GM18499 (cell line): ENCODE results near the gene TXNRD1.
"Not testable (repeated sequence)": the region's sequence is repeated elsewhere in the genome, so short reads cannot be mapped to it uniquely, and the experiment has no call there.

Experiments used
- ATAC-seq: cut with Tn5 transposase; IDR thresholded peaks from one replicate; pipeline ENCODE4 v1.9.1; 2021; ENCODE audit warnings: moderate number of reproducible peaks; ENCODE audit not compliant: insufficient read depth, unreplicated experiment

The TXNRD1 gene

GRCh38 chr12:104189915-104190555, 25.5 kb upstream of the TXNRD1 start:
- no peak for ATAC-seq

GRCh38 chr12:104190641-104191176, 24.9 kb upstream of the TXNRD1 start:
- no peak for ATAC-seq

- no peak for ATAC-seq
Measured at GRCh38 chr12:104197264-104197663, 18.3 kb upstream of the TXNRD1 start.

GRCh38 chr12:104199964-104200363, 15.6 kb upstream of the TXNRD1 start:
- ATAC-seq = no peak

GRCh38 chr12:104201238-104202001, 14.2 kb upstream of the TXNRD1 start:
- no peak for ATAC-seq

GRCh38 chr12:104204690-104205480, 10.7 kb upstream of the TXNRD1 start:
- ATAC-seq = no peak

GRCh38 chr12:104207416-104208205, 8.0 kb upstream of the TXNRD1 start:
- ATAC-seq = no peak

GRCh38 chr12:104212516-104212915, 3.1 kb upstream of the TXNRD1 start:
- ATAC-seq = no peak

GRCh38 chr12:104213952-104214351, 1.6 kb upstream of the TXNRD1 start:
- ATAC-seq = no peak

- no peak for ATAC-seq
Measured at GRCh38 chr12:104216521-104216924, 944 bp downstream of the TXNRD1 start.

- ATAC-seq = not testable (repeated sequence)
Measured at GRCh38 chr12:104218506-104218905, 2.9 kb downstream of the TXNRD1 start.

GRCh38 chr12:104218935-104219334, 3.4 kb downstream of the TXNRD1 start:
- ATAC-seq = no peak

- ATAC-seq = no peak
Measured at GRCh38 chr12:104219361-104219892, 3.8 kb downstream of the TXNRD1 start.

- ATAC-seq = no peak
Measured at GRCh38 chr12:104219908-104220404, 4.4 kb downstream of the TXNRD1 start.

GRCh38 chr12:104220931-104221330, 5.4 kb downstream of the TXNRD1 start:
- ATAC-seq = no peak

- no peak for ATAC-seq
Measured at GRCh38 chr12:104222976-104223375, 7.4 kb downstream of the TXNRD1 start.

- ATAC-seq = no peak
Measured at GRCh38 chr12:104223712-104224111, 8.1 kb downstream of the TXNRD1 start.

GRCh38 chr12:104226672-104227071, 11.1 kb downstream of the TXNRD1 start:
- no peak for ATAC-seq

GRCh38 chr12:104230304-104231095, 14.9 kb downstream of the TXNRD1 start:
- ATAC-seq = no peak
